Activated CD8-positive, alpha-beta memory T cell treated with anti-CD3 and anti-CD28 coated beads for 1 hour (primary cell): ENCODE data around the gene RHCE.
"Not testable (repeated sequence)": the region's sequence is repeated elsewhere in the genome, so short reads cannot be mapped to it uniquely, and the experiment has no call there.

ENCODE experiments used
- DNase-seq, 2 donors: peaks; one replicate each; pipeline ENCODE4 v3.0.0-alpha.2; 2020; ENCODE audit warnings: low read depth in 1 of 2; ENCODE audit errors: extremely low read depth in 1 of 2

The RHCE gene

DNA sequence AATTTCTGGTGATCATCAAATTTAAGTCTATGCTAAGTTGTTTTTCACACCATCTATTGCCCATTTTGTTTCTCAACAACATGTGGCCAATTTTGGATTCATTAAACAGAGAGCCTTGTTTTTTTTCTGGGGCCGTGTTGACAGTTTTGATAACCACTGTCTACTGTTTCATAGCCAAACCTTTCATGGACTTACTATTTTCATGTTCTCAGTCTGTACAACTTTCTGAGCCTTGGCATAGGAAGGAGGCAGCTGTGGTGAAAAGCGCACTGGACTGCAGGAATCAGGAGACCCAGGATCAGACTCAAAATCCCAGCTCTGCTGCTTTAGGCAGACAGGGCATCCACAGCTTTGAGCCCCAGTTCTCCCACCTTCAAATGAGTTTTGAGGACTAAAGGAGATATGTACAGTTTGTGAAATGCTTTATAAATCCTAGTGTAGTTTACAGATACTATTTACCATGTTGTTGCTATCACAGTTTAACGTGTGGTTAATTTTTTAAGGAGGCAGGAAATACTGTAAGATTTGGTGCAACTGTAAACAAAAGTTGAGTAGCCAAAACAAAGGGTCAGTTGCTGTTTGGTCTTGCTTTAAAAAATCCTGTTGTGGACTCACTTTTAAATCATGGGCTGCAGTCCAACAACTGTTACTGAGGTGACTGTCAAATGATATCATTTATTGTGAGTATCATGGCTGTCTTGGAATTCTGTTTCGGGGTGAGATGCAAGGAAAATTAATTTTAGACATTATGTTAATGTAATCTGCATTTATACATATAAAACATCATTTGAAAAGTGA, 13.0 kb upstream of the RHCE start:
- DNase-seq = no peak

DNA sequence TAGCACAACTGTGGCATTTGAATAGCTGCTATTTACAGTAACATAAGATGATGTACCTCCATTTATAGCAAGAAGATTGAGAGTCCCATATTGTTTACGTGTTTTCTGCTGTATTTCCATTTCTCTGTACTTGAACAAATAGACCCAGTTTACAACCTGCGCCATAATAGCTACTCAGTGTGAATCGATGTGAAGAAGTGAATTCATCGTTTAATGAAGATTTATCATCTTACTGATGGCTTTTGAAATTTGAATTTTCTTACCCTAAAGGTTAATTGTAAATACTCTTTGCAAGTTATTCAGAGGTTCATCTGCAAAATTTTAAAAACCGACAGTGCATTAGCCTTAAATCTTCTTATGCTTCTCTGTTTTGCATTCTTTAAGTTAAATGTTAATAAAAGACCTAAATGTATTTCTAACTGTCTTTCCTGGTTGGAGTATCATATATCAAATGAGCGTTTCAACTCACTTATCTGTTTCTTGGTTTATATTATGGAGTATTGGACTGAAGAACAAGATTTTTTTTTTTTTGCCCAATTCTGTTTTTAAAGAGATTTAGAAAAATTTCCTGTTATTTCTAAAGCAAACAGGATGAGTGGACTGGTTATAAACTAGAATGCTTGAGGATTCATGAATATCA, 12.2 kb upstream of the RHCE start:
- DNase-seq = no peak

- DNase-seq = no peak
These were observed 11.5 kb upstream of the RHCE start for GRCh38 chr1:25431955-25432719.

DNA sequence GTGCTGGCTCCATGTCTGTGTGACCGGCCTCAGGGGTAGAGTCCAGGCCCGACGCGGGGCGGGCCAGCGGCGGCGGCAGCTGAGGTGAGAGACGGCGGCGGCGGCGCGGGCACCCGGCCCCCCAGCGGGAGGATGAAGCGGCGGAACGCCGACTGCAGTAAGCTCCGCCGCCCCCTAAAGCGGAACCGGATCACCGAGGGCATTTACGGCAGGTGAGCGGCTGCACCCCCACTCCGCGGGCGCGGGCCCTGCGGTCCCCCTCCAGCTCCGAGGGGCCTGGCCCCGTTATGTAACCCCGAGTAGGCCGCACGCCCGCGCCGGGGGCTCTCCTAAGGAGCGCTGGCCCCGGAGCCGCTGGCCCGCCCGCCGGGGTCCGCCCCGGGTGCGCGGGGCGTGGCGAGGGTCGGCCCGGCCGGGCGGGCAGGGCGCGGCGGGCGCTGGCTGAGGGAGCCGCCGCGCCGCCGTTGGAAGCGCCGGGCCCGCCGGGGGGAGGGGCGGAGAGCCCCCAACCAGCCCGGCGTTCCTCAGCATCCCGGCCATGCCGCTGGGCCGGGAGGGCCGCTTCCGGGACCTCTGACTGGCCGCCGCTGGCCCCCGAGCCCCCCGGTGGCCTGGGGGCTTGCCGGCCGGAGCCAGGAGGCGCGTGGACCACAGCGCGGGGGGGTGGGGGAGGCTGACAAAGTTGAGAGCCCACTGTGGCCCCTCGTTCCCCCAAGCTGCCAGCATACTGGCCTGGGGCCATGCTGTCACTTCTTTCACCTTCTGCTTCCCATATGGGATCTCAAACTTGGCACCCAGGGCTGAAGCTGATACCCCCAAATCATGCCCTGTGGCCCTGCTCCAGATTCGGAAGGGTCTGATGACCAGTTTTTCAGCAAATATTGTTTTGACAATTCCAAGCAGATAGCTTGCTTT, 10.6 kb upstream of the RHCE start:
- DNase-seq = no peak

DNA sequence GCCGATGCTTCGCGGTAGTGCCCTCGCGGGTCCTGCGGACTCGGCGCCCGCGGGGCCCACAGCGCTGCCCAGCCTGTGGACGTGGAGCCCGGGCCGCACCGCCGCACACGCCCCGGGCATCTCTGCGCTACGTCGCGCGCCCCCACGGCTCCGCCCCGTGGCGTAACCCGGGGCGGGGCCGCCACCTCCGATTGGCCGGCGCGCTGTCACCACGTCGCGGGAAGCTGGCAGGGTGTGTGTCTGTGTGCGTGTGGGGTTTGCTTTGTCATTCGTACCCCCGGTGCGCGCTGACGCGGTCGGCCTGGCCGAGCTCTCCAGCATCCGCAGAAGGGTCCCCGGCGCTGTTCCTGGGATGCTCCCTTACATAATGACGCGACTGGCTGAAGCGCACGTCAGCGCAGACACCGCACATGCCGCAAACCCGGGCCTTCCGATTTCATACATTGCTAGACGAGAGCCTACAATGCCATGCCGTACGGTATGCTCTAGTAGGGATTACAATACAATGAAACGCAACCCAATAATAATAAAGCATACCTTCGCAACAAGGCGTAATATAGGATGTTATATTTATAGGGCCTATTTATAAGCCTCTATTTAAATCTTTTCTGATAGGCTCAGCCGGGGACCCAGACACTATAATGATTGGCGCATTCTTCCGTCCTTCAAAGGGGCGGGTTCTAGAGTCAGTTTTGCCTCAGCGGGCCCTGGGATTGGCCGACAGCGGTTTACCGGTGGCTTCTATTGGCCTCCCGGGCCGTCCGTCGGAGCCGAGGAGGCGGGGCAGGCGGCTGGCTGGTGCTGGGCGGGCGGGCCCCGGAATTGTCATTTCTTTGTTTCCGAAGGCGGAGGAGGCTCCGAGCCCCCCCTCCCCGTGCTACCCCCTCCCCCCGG, 9.7 kb upstream of the RHCE start, which contains the start of gene MACO1:
MACO1 (plus strand) TSS at position 825 of the 894 bp plus-strand sequence. CDS start 202 bp downstream, outside the sequence.
- peak; percentile 93 for DNase-seq

DNA sequence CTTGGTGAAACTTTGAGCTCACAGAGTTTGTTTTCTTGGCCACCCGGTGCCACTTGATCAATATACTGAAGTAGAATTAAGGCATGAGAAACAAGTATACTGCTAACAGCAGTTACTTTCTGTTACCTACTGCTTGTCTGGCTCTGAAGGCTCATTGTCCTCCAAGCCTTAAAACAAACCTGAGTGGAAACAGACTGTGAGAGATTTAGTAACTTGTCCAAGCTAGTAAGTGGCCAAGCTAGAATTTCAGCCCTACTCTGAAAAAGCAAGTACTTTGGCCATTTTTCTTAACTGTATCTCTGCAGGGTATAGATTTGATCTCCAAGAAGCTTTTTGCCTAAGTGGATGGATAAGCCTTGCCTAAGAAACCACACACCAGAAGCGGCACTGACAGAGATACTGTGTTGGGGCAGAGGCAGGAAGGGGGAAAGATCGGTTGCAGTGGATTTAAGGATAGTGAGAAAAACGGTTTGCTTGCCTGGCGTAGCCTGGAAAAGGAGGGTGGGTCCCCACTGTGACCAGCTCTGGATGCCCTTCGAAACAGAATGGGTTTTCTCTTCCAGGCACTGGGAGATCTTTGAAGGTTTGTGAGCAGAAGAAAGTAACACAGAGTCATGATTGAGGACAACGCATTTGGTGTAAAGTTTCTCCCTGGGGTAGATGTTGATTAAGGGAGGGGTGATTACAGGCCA, 8.0 kb upstream of the RHCE start:
- no peak for DNase-seq

DNA sequence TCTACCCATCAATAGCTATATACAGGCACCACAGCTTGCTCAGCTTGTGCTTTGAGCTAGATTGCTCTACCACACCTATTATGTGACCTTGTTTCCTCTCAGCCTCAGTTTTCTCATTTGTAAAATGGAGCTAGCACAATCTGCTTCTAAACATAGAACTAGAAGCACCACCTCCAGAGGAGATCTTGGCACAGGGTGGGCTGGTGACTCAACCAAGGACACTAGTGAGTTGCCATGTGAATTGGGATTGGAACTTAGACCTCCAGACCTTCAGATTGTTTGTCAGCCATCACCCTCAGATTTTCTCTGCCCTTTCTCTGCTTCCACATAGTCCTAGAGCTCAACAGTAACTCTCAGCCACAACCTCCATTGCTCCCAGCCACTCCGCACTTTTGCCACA, 7.1 kb upstream of the RHCE start:
- DNase-seq = no peak

DNA sequence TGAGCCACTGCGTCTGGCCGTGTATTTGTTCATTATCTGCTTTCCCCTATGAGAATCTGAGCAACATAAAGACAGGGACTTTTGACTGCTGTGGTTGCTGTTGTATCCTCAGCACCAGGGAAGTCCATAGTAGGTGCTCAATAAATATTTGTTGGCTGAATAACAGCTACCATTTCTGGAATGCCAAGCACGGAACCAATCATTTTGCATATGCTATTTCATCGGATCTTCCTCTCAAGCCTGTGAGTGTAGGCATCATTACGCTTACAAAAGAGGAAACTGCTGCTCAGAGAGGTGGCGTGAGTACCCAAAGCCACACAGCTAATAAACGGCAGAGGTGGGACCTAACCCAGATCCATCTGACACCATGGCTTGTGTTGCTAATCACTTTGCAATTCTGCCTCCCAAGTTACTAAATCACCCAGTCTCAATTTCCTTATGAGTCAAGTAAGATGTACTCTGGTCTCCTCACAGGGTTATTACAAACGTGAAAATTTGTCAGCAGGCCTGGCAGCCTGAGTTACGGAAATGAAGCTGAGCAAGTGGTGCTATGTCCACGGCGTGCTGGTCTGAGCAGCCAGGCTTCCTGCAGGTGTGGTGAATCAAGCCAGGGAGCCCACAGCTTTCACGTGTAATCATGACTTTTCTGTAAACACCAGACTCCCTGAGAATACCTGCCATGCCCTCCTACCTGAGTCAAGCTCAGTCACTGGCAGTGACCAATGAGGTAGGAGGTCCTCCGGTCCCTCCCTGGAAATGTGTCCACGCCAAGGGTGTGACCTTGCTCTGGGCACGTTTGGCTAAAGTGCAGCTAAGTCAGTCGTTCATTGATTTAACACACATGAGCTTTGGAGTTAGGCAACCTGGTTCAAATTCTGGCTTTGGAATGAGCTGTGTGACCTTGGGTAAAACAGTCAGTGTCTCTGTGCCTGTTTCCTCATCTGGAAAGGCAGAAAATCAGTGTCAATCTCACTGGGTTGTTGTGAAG, 4.8 kb upstream of the RHCE start:
- no peak for DNase-seq

DNA sequence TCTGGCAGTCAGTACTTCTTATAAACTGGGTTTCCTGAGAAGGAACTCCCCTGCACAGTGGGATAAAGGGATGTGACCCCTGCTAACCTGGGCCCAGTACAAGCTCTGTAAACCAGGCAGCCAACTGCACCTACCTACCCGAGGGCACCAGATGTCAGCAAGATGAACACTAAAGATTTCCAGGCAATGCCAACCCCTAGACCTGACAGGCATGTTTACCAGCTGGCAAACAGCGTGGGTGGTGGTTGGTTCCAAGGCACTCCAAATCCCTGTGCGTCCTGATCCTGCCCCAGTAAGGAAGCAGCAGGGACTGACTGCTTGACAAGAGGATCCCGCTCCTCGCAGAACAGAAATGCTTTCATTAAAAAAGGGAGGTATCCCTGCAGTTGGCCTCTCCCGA, 2.6 kb upstream of the RHCE start:
- not testable (repeated sequence) for DNase-seq

DNA sequence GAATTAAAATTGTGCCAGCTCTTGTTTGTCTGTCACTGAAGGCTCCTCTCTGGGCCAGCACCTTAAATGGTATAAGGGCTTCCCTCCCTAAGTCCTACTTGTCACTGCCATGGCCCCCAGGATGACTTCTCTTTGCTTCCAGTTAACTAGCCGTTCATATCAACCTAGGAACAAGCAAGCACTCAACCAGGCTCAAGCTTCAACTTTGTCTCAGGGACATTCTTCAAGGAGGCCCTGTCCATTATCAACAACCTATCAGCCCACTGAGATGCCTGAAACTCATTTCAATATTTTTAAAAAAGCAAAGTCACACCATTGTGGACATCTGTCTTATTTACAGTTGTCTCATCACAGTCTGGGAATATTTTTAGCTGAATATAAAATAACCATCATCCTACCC, 1.3 kb downstream of the RHCE start:
- DNase-seq = not testable (repeated sequence)

- not testable (repeated sequence) for DNase-seq
These were observed 3.3 kb downstream of the RHCE start for GRCh38 chr1:25417280-25417679.

DNA sequence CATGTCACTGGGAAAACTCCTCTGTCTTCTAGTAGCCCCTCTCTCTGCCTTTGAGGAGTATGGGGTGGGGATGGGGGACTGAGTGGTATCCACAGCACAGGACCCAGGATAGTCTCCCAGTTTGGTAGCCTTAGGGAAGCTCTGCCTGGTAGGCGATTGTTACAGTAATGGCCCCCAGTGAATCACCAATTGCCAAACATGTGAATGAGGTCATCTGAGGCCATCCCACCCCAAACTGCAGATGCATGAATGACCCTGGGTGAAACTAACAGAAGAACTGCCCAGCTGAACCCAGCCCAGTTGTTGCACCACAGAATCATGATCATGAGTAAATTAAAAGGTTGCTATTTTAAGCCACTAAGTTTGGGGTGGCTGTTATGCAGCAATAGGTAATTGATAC, 6.0 kb downstream of the RHCE start:
- not testable (repeated sequence) for DNase-seq

GRCh38 chr1:25414157-25414556, 6.5 kb downstream of the RHCE start:
- not testable (repeated sequence) for DNase-seq

GRCh38 chr1:25412872-25413623, 7.6 kb downstream of the RHCE start:
- not testable (repeated sequence) for DNase-seq

DNA sequence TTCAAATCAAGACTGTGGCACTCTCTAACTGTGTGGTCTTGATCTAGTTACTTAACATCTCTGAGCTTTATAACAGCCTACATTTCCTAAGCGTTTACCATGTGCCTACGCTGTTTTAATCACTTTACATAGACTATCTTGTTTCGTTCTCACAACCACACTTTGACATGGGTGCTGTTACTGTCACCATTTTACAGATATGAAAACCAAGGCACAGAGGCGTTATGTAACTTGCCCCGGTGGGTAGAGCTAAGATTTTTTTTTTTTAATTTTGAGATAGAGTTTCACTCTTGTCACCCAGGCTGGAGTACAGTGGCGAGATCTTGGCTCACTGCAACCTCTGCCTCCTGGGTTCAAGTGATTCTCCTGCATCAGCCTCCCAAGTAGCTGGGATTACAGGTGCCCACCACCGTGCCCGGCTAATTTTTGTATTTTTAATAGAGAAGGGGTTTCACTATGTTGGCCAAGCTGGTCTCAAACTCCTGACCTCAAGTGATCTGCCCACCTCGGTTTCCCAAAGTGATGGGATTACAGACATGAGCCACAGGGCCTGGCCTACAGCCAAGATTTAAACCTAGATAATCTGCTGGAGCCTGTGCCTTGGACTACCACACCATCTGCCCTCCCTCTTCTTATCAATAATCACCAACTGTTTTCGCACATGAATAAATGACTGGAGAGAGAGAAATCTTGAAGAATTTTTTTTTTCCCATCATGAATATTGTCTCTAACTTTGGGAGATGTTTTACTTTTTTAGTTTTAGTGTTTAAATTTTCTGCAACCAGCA, 10.8 kb downstream of the RHCE start:
- not testable (repeated sequence) for DNase-seq

DNA sequence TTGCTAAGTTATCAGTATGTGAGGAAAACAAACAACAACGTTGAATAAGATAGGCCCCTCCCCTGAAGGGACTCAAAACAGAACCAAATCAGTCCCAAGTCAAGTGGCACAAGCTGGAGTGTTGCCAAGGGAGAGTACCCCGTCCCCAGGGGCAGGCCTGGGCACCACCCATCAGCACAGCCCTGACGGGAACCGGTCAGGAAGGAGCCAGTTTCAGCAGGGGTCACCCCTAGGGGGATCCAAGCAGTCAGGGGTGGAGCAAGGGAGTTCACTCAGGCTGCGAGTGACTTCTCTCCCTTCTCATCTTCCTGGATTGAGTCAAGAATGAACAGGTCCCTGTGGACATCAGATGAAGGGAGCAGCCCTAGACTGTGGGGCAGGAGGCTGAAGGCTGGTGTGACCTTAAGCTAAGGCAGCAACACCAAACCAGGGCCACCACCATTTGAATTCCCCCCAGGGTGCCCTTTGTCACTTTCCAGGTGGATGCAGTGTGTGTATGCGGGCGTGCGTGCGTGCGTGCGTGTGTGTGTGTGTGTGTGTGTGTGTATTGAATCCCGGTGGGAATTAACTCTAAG, 14.8 kb downstream of the RHCE start:
- DNase-seq = not testable (repeated sequence)
